H1 (cell line): ENCODE measurements around the gene COPG1. TPM values are rescaled to one million over a fixed set of nuclear protein-coding genes. Genes with fewer than 3 reads are reported as not detected.

Source experiments
- CTCF ChIA-PET: fragments of 300-600 bp; sonication (Branson Sonifier 250); formaldehyde crosslinking; loops from one replicate; lab custom pipeline; 2021; ENCODE audit not compliant: partially characterized antibody; lab: Charles Lee
- POLR2A ChIA-PET: fragments of 300-600 bp; sonication (Branson Sonifier 250); formaldehyde crosslinking; loops from one replicate; lab custom pipeline; 2021; ENCODE audit warnings: inconsistent platforms; ENCODE audit not compliant: partially characterized antibody; lab: Charles Lee
- DNase-seq, 2 experiments: peaks; one replicate each; pipeline versions ENCODE4 v3.0.0 to v3.0.0-alpha.2; 2010 to 2022; ENCODE audit warnings: low spot score in 2 of 2, low read depth in 1 of 2, mixed read lengths in 1 of 2
- FAIRE-seq: peaks from 2 replicates; lab custom pipeline; 2011; peaks lifted over from hg19 to GRCh38; lab: Jason Lieb, UNC
- H2AFZ ChIP-seq: 2 replicates; pipeline ENCODE4 v1.8.1; 2012; ENCODE audit warnings: low read length, inconsistent platforms
- H2AK5ac ChIP-seq: 2 replicates; pipeline ENCODE4 v1.6.1; 2013; ENCODE audit warnings: low read depth, low read length
- H2BK120ac ChIP-seq: replicated peaks from 2 replicates; pipeline ENCODE3; 2013; ENCODE audit warnings: low read depth, low read length, inconsistent platforms
- H2BK12ac ChIP-seq: 2 replicates; pipeline ENCODE4 v1.6.1; 2013; ENCODE audit warnings: low read depth, low read length
- H2BK15ac ChIP-seq: 2 replicates; pipeline ENCODE4 v1.6.1; 2013; ENCODE audit warnings: low read length
- H2BK20ac ChIP-seq: 2 replicates; pipeline ENCODE4 v1.6.1; 2013; ENCODE audit warnings: low read length
- H2BK5ac ChIP-seq: 2 replicates; pipeline ENCODE4 v1.6.1; 2013; ENCODE audit warnings: low read depth, low read length
- H3K14ac ChIP-seq: 2 replicates; pipeline ENCODE4 v1.6.1; 2013; ENCODE audit warnings: inconsistent platforms; ENCODE audit not compliant: insufficient read length
- H3K18ac ChIP-seq: 2 replicates; pipeline ENCODE4 v1.6.1; 2013; ENCODE audit warnings: low read length; ENCODE audit errors: extremely low read depth
- H3K23ac ChIP-seq: 2 replicates; pipeline ENCODE4 v1.6.1; 2013; ENCODE audit warnings: inconsistent platforms; ENCODE audit not compliant: insufficient read length
- H3K23me2 ChIP-seq: 2 replicates; pipeline ENCODE4 v1.6.1; 2013; ENCODE audit warnings: low read depth, low read length
- H3K27ac ChIP-seq: 2 replicates; pipeline ENCODE4 v1.6.1; 2011; ENCODE audit warnings: low read depth, low read length, inconsistent platforms
- H3K27me3 ChIP-seq, 4 experiments: replicated peaks in 1 of 4; 1 replicate in 1 of 4; 2 replicates in 3 of 4; pipeline versions ENCODE4 v1.6.1 to v1.8.1; 2011 to 2013; ENCODE audit warnings: low read length in 3 of 4, mild to moderate bottlenecking in 3 of 4, inconsistent platforms in 2 of 4, mixed read lengths in 2 of 4, moderate library complexity in 1 of 4; ENCODE audit not compliant: control insufficient read depth in 3 of 4, insufficient read depth in 3 of 4; ENCODE audit errors: extremely low read depth in 1 of 4
- H3K36me3 ChIP-seq, 4 experiments: 2 replicates each; pipeline versions ENCODE4 v1.6.1 to v1.8.1; 2011 to 2013; ENCODE audit warnings: mild to moderate bottlenecking in 4 of 4, low read length in 3 of 4, moderate library complexity in 2 of 4, control low read depth in 1 of 4, inconsistent platforms in 1 of 4; ENCODE audit not compliant: insufficient read depth in 4 of 4, control insufficient read depth in 2 of 4
- H3K4ac ChIP-seq: replicated peaks from 2 replicates; pipeline ENCODE3; 2013; ENCODE audit warnings: low read length, low read depth, mixed read lengths, inconsistent platforms; ENCODE audit not compliant: insufficient read length
- H3K4me1 ChIP-seq, 4 experiments: replicated peaks in 1 of 4; 1 replicate in 1 of 4; 2 replicates in 3 of 4; pipeline versions ENCODE4 v1.6.1 to v1.8.1; 2011 to 2013; ENCODE audit warnings: low read length in 3 of 4, inconsistent platforms in 2 of 4, mixed read lengths in 1 of 4; ENCODE audit not compliant: insufficient read depth in 4 of 4, control insufficient read depth in 3 of 4
- H3K4me2 ChIP-seq, 2 experiments: 2 replicates each; pipeline versions ENCODE4 v1.6.1 to v1.8.1; 2011 to 2013; ENCODE audit warnings: low read depth in 2 of 2, low read length in 2 of 2, control low read depth in 1 of 2, inconsistent platforms in 1 of 2, mild to moderate bottlenecking in 1 of 2; ENCODE audit not compliant: insufficient read depth in 1 of 2
- H3K4me3 ChIP-seq, 4 experiments: fragments of 200-600, 300-600 bp in 1 of 4; sonication (generic), shearing (Covaris generic), sonication (Bioruptor Twin) in 1 of 4; 2 replicates each; pipeline versions ENCODE4 v1.5.1 to v1.8.1; 2011 to 2016; ENCODE audit warnings: low read length in 4 of 4, low read depth in 3 of 4, control low read depth in 2 of 4, inconsistent platforms in 2 of 4, mild to moderate bottlenecking in 2 of 4, mixed read lengths in 1 of 4, moderate library complexity in 1 of 4; ENCODE audit not compliant: insufficient read depth in 2 of 4; ENCODE audit errors: extremely low read depth in 1 of 4
- H3K56ac ChIP-seq: replicated peaks from 2 replicates; pipeline ENCODE3; 2013; ENCODE audit warnings: low read depth, mild to moderate bottlenecking, mixed read lengths, low read length, inconsistent platforms; ENCODE audit not compliant: insufficient read length
- H3K79me1 ChIP-seq: 2 replicates; pipeline ENCODE4 v1.6.1; 2013; ENCODE audit warnings: low read depth, low read length, control low read depth
- H3K79me2 ChIP-seq, 2 experiments: 2 replicates each; pipeline versions ENCODE4 v1.6.1 to v1.8.1; 2012 to 2013; ENCODE audit warnings: low read length in 2 of 2, mild to moderate bottlenecking in 2 of 2, inconsistent platforms in 1 of 2; ENCODE audit not compliant: insufficient read depth in 2 of 2, control insufficient read depth in 1 of 2
- H3K9ac ChIP-seq, 4 experiments: replicated peaks in 1 of 4; 1 replicate in 1 of 4; 2 replicates in 3 of 4; pipeline versions ENCODE4 v1.6.1 to v1.8.1; 2011 to 2013; ENCODE audit warnings: low read depth in 3 of 4, low read length in 3 of 4, control low read depth in 2 of 4, mild to moderate bottlenecking in 2 of 4, moderate library complexity in 2 of 4, inconsistent platforms in 1 of 4; ENCODE audit errors: extremely low read depth in 1 of 4
- H3K9me3 ChIP-seq, 2 experiments: 2 replicates each; pipeline versions ENCODE4 v1.6.1 to v1.8.1; 2012 to 2013; ENCODE audit warnings: mild to moderate bottlenecking in 2 of 2, moderate library complexity in 2 of 2, control low read depth in 1 of 2, inconsistent platforms in 1 of 2, low read depth in 1 of 2, low read length in 1 of 2, mixed read lengths in 1 of 2; ENCODE audit not compliant: insufficient read depth in 2 of 2
- H4K20me1 ChIP-seq, 2 experiments: replicated peaks in 1 of 2; 2 replicates each; pipeline versions ENCODE3 to v1.8.1; 2011 to 2013; ENCODE audit warnings: inconsistent platforms in 2 of 2, low read length in 2 of 2, mild to moderate bottlenecking in 1 of 2; ENCODE audit not compliant: insufficient read depth in 2 of 2, control insufficient read depth in 1 of 2
- H4K5ac ChIP-seq: 2 replicates; pipeline ENCODE4 v1.6.1; 2013; ENCODE audit warnings: low read length, low read depth, mixed read lengths, inconsistent platforms; ENCODE audit not compliant: insufficient read length
- H4K8ac ChIP-seq: 2 replicates; pipeline ENCODE4 v1.8.0; 2013; ENCODE audit warnings: mild to moderate bottlenecking, moderate library complexity, low read length, inconsistent platforms; ENCODE audit not compliant: insufficient read depth; ENCODE audit errors: extremely low read depth
- H4K91ac ChIP-seq: replicated peaks from 2 replicates; pipeline ENCODE3; 2013; ENCODE audit warnings: low read length, mixed read lengths, inconsistent platforms; ENCODE audit not compliant: insufficient read length
- ASH2L ChIP-seq: fragments of 200-600, 300-600 bp; sonication (generic); IDR thresholded peaks from one replicate; pipeline ENCODE4 v1.7.1; 2017; ENCODE audit warnings: low read length
- GABPA ChIP-seq: IDR thresholded peaks from 2 replicates; pipeline ENCODE4 v1.6.1; 2011; ENCODE audit warnings: mild to moderate bottlenecking, low read length, moderate library complexity, borderline replicate concordance; ENCODE audit not compliant: insufficient read depth
- GTF2F1 ChIP-seq: IDR thresholded peaks from 2 replicates; pipeline ENCODE4 v1.6.1; 2012; ENCODE audit warnings: low read depth, low read length, improper control_type of control experiment, borderline replicate concordance
- KDM4A ChIP-seq: IDR thresholded peaks from one replicate; pipeline ENCODE4 v1.7.1; 2012; ENCODE audit warnings: low read depth, mild to moderate bottlenecking, moderate library complexity, low read length, inconsistent platforms; ENCODE audit not compliant: severe bottlenecking
- PHF8 ChIP-seq: fragments of 200-600 bp; sonication (generic); conservative IDR thresholded peaks from 2 replicates; pipeline ENCODE4 v1.7.1; 2012; ENCODE audit warnings: low read depth, mild to moderate bottlenecking, inconsistent platforms, low read length, moderate library complexity
- SP1 ChIP-seq: IDR thresholded peaks from 2 replicates; pipeline ENCODE4 v1.6.1; 2011; ENCODE audit warnings: low read depth, low read length
- SP2 ChIP-seq: IDR thresholded peaks from 2 replicates; pipeline ENCODE4 v1.6.1; 2012; ENCODE audit warnings: mild to moderate bottlenecking, low read length, inconsistent platforms
- SUZ12 ChIP-seq: fragments of 200-600 bp; sonication (generic); IDR thresholded peaks from 2 replicates; pipeline ENCODE4 v1.6.1; 2012; ENCODE audit warnings: mild to moderate bottlenecking, inconsistent platforms, low read length, moderate library complexity, mixed read lengths
- TAF7 ChIP-seq: optimal IDR thresholded peaks from 2 replicates; pipeline ENCODE3; 2011; ENCODE audit warnings: low read depth, mild to moderate bottlenecking, inconsistent platforms, low read length, moderate library complexity, borderline replicate concordance
- YY1 ChIP-seq: IDR thresholded peaks from 2 replicates; pipeline ENCODE4 v1.6.1; 2011; ENCODE audit warnings: low read depth, mild to moderate bottlenecking, low read length
- WGBS, 2 experiments: shearing (Covaris generic) in 1 of 2; methylation state at CpG; one replicate each; pipeline versions ENCODE4 v1.1.6 to v1.1.7; 2013 to 2015; ENCODE audit warnings: low lambda C conversion rate in 2 of 2, mixed read lengths in 2 of 2, inconsistent platforms in 1 of 2, low coverage in 1 of 2, missing lambda C conversion rate in 1 of 2; ENCODE audit not compliant: insufficient replicate concordance in 2 of 2, insufficient coverage in 1 of 2, insufficient read length in 1 of 2; ENCODE audit errors: extremely low coverage in 1 of 2, missing lambda C conversion rate in 1 of 2; 5-methylcytosine and 5-hydroxymethylcytosine counted together
- polyA plus RNA-seq, 7 experiments: library from polyadenylated mRNA; depleted of rRNA in 3 of 7; stranded (reverse) in 5 of 7; unstranded in 2 of 7; fragments of >200 nt in 5 of 7; fragments of 200-250 nt in 2 of 7; gene quantifications; 1 replicate in 5 of 7; 2 replicates in 1 of 7; 4 replicates in 1 of 7; pipeline versions ENCODE4 v1.2.1 to v1.2.3, GENCODE V29; 2011 to 2013; ENCODE audit warnings: missing spikeins in 2 of 7, mixed read lengths in 2 of 7
- total RNA-seq: library from RNA; stranded (reverse); fragmentation: NEBNext Ultra II Directional; extraction: Animal tissue kit (Norgen Biotek cat#: 25700); gene quantifications from 2 replicates; pipeline ENCODE4 v1.2.1, GENCODE V29; 2021

Gene COPG1
- total and polyA plus RNA-seq, 2 of the 8 experiments (the other 6 are each of a cell fraction or from before 2014, with no cell fraction given): 52.7 to 106 TPM

- Histone ChIP-seq H3K18ac (peak overlapping the region; percentile 51; the same call in 1 of the 2 replicates), H3K9ac (peak overlapping the region; percentile 69 to 93 (median 81)), H2AFZ (peak overlapping the region; percentile 72; the same call in 1 of the 2 replicates), H3K27me3 (no peaks in the 10 kb centered on the region), H3K4ac (no peak overlapping the region), H2BK5ac (peak overlapping the region; percentile 49; the same call in 1 of the 2 replicates), H2BK20ac (no peak overlapping the region), H3K23me2 (peaks cover 7% of the 10 kb centered on the region; the same call in 1 of the 2 replicates), H2BK15ac (no peak overlapping the region; the same call in 1 of the 2 replicates), H3K36me3 (peaks cover 7 to 30% (median 18%) of the 10 kb centered on the region in 4 experiments; a peak in 7 of 8 replicates), H2BK12ac (no peak overlapping the region), H3K23ac (no peak overlapping the region), H4K20me1 (no peaks in the 10 kb centered on the region), H3K14ac (no peak overlapping the region), H3K56ac (peak overlapping the region; percentile 32), H3K4me3 (peak overlapping the region; percentile 92 to 96 (median 94)), H3K27ac (no peak overlapping the region), H3K4me2 (peak overlapping the region; percentile 87 to 99), H3K79me1 (no peaks in the 10 kb centered on the region), H3K79me2 (peaks cover 0 to 7% of the 10 kb centered on the region in 2 experiments; a peak in 2 of 4 replicates), H4K8ac (peak overlapping the region; percentile 28; the same call in 1 of the 2 replicates), H3K9me3 (no peaks in the 10 kb centered on the region), H2AK5ac (no peak overlapping the region), H2BK120ac (no peak overlapping the region), H3K4me1 (peaks cover 0 to 13% (median 6%) of the 10 kb centered on the region in 4 experiments; a peak in 6 of 7 replicates), H4K5ac (no peak overlapping the region), H4K91ac (no peak overlapping the region)
- FAIRE-seq (no peak), DNase-seq (peak; percentile 34 to 72)
- ChIA-PET POLR2A (interaction anchor here (0.6 to 5.4 kb wide), 18 partner anchors 9 to 173 kb away, joined by 3 to 92 read pairs (median 4); partner anchors contain the start of gene RAB43), CTCF (interaction anchor here (0.6 to 3.0 kb wide), 10 partner anchors 9 to 371 kb away, joined by 3 to 13 read pairs (median 4); partner anchors contain the start of gene COPG1)
- 5% methylated on average over 34 of the region's 82 CpGs; no CpG with 5 or more reads in 1 of the 2 experiments for WGBS, 2 experiments
- TF ChIP-seq KDM4A (peak; percentile 80), YY1 (no peak), PHF8 (peak; percentile 44; the same call in 1 of the 2 replicates), SP1 (0 out of 2 replicates have a peak, but pooled peaks have one; percentile 36), GABPA (no peak; the same call in 1 of the 2 replicates), GTF2F1 (no peak), SUZ12 (no peak), TAF7 (no peak), ASH2L (peak; percentile 56), SP2 (no peak)
These were observed 29.8 kb downstream of the COPG1 start for GRCh38 chr3:129278966-129279906.
